HG03045 (cell line): ENCODE measurements around the gene IL12A.

Experiments
- ATAC-seq: cut with Tn5 transposase; IDR thresholded peaks from one replicate; pipeline ENCODE4 v1.9.1; 2021; ENCODE audit warnings: mild to moderate bottlenecking, moderate library complexity; ENCODE audit not compliant: unreplicated experiment

The IL12A gene

GRCh38 chr3:160023476-160023875 lies 34.8 kb downstream of the IL12A start:
- ATAC-seq = no peak

- ATAC-seq = peak; percentile 86
These were observed 39.0 kb downstream of the IL12A start for GRCh38 chr3:160027541-160028195.

- ATAC-seq = no peak
These were observed 47.1 kb downstream of the IL12A start for GRCh38 chr3:160035757-160036156.

GRCh38 chr3:160038862-160039562 lies 50.4 kb downstream of the IL12A start:
- ATAC-seq = no peak

- no peak for ATAC-seq
These were observed 51.5 kb downstream of the IL12A start for GRCh38 chr3:160040181-160040580.

GRCh38 chr3:160041465-160041864 lies 52.8 kb downstream of the IL12A start:
- ATAC-seq = no peak

- no peak for ATAC-seq
These were observed 55.5 kb downstream of the IL12A start for GRCh38 chr3:160044121-160044520.
